PC-9 (cell line): ENCODE data around the gene HNRNPC. TPM values are rescaled to one million over a fixed set of nuclear protein-coding genes. Genes with fewer than 3 reads are reported as not detected.

ENCODE experiments used
- Bru-seq: library from RNA; stranded (reverse); fragments of 400-500 nt; gene quantifications from one replicate; lab custom pipeline; 2021; lab: Mats Ljungman, UMichigan
- BruChase-seq, 2 experiments: library from RNA; stranded (reverse); fragments of 400-500 nt; gene quantifications; one replicate each; lab custom pipeline; 2021; lab: Mats Ljungman, UMichigan
- BruUV-seq: library from RNA; stranded (reverse); fragments of 400-500 nt; replicated peaks from 2 replicates; lab custom pipeline; 2021; lab: Mats Ljungman, UMichigan
- CTCF ChIA-PET: fragments of 300-600 bp; sonication (Branson Sonifier 250); formaldehyde crosslinking; loops from one replicate; lab custom pipeline; 2022; ENCODE audit warnings: antibody characterized with exemption; lab: Charles Lee
- POLR2A ChIA-PET: fragments of 300-600 bp; sonication (Branson Sonifier 250); formaldehyde crosslinking; loops from one replicate; lab custom pipeline; 2022; ENCODE audit warnings: antibody characterized with exemption; ENCODE audit not compliant: unreplicated experiment; lab: Charles Lee
- DNase-seq, 2 experiments: peaks; one replicate each; pipeline versions ENCODE4 v3.0.0 to v3.0.0-alpha.2; 2015 to 2022; ENCODE audit warnings: mixed read lengths in 1 of 2
- H2AFZ ChIP-seq: fragments of 200-600 bp; sonication (generic); 2 replicates; pipeline ENCODE4 v1.8.1; 2017; ENCODE audit warnings: antibody characterized with exemption
- H3F3A ChIP-seq: fragments of 200-600 bp; sonication (generic); 2 replicates; pipeline ENCODE4 v1.8.1; 2017; ENCODE audit warnings: antibody characterized with exemption, mild to moderate bottlenecking, low read depth; ENCODE audit not compliant: insufficient read depth
- H3K27ac ChIP-seq: fragments of 200-600 bp; sonication (generic); 2 replicates; pipeline ENCODE4 v1.6.1; 2016; ENCODE audit warnings: mixed run types
- H3K27me3 ChIP-seq: fragments of 200-600 bp; sonication (generic); 2 replicates; pipeline ENCODE4 v1.6.1; 2016; ENCODE audit warnings: low read depth, mixed run types; ENCODE audit not compliant: insufficient read depth
- H3K36me3 ChIP-seq: fragments of 200-600 bp; sonication (generic); 2 replicates; pipeline ENCODE4 v1.6.1; 2016; ENCODE audit warnings: low read depth, mixed run types
- H3K4me1 ChIP-seq: fragments of 200-600 bp; sonication (generic); replicated peaks from 2 replicates; pipeline ENCODE4 v1.6.1; 2016; ENCODE audit warnings: mixed run types; ENCODE audit not compliant: insufficient read depth
- H3K4me2 ChIP-seq: fragments of 200-600 bp; sonication (generic); 2 replicates; pipeline ENCODE4 v1.6.1; 2017; ENCODE audit warnings: mixed run types
- H3K4me3 ChIP-seq: fragments of 200-600 bp; sonication (generic); 2 replicates; pipeline ENCODE4 v1.6.1; 2016; ENCODE audit warnings: mixed run types
- H3K79me2 ChIP-seq: fragments of 200-600 bp; sonication (generic); 2 replicates; pipeline ENCODE4 v1.6.1; 2017; ENCODE audit warnings: low read depth, mixed run types
- H3K9me2 ChIP-seq: fragments of 200-600 bp; sonication (generic); 2 replicates; pipeline ENCODE4 v1.8.1; 2017; ENCODE audit warnings: mild to moderate bottlenecking; ENCODE audit not compliant: insufficient read depth
- H3K9me3 ChIP-seq: fragments of 200-600 bp; sonication (generic); 2 replicates; pipeline ENCODE4 v1.8.1; 2016; ENCODE audit warnings: low read depth; ENCODE audit not compliant: insufficient read depth
- H4K20me1 ChIP-seq: fragments of 200-600 bp; sonication (generic); 2 replicates; pipeline ENCODE4 v1.8.1; 2017; ENCODE audit not compliant: insufficient read depth
- EZH2 ChIP-seq: fragments of 200-600 bp; sonication (generic); IDR thresholded peaks from 2 replicates; pipeline ENCODE4 v1.8.0; 2017; ENCODE audit warnings: antibody characterized with exemption, low read depth
- intact Hi-C: fragments of 100-400 bp; cut with micrococcal nuclease; formaldehyde crosslinking; loops from one replicate; pipeline ENCODE4 v1.10.0; 2022; ENCODE audit not compliant: unreplicated experiment
- long read RNA-seq: library from polyadenylated mRNA; stranded (forward); transcript quantifications from one replicate; pipeline ENCODE4 v2.0.0, GENCODE V29; 2022
- total RNA-seq: library from RNA; stranded (reverse); gene quantifications from 2 replicates; pipeline ENCODE4 v1.2.3, GENCODE V29; 2021
- TF ChIP-seq, protein P1 (sequence below): fragments of 200-600 bp; sonication (generic); conservative IDR thresholded peaks from 2 replicates; pipeline ENCODE4 v1.6.1; 2017; ENCODE audit warnings: mixed run types, antibody characterized with exemption, mild to moderate bottlenecking, moderate library complexity

The HNRNPC gene
- 486 and 550 TPM in 2 replicates for total RNA-seq
- Bru-seq, nascent RNA = percentile 99 among the genes with signal in this experiment
- BruChase-seq, experiment 1, labeled RNA remaining after a 2-hour chase = percentile 97 among the genes with signal in this experiment
- percentile 97 among the genes with signal in this experiment for BruChase-seq, experiment 2, labeled RNA remaining after a 6-hour chase
- long read RNA-seq, transcript HNRNPC-211 (9 exons, 1,784 nt) = minor isoform, 54 of 646 reads
- long read RNA-seq, transcript HNRNPC-205 (9 exons, 1,375 nt) = major isoform, 277 of 646 reads
- long read RNA-seq, transcript HNRNPC-230 (8 exons, 1,371 nt) = minor isoform, 50 of 646 reads
- long read RNA-seq, transcript HNRNPC-222 (9 exons, 1,658 nt) = minor isoform, 10 of 646 reads
- long read RNA-seq, partial matches to known transcripts = 65 of 646 reads
- long read RNA-seq, other reads (novel, unspliced or antisense) = 174 of 646 reads

DNA sequence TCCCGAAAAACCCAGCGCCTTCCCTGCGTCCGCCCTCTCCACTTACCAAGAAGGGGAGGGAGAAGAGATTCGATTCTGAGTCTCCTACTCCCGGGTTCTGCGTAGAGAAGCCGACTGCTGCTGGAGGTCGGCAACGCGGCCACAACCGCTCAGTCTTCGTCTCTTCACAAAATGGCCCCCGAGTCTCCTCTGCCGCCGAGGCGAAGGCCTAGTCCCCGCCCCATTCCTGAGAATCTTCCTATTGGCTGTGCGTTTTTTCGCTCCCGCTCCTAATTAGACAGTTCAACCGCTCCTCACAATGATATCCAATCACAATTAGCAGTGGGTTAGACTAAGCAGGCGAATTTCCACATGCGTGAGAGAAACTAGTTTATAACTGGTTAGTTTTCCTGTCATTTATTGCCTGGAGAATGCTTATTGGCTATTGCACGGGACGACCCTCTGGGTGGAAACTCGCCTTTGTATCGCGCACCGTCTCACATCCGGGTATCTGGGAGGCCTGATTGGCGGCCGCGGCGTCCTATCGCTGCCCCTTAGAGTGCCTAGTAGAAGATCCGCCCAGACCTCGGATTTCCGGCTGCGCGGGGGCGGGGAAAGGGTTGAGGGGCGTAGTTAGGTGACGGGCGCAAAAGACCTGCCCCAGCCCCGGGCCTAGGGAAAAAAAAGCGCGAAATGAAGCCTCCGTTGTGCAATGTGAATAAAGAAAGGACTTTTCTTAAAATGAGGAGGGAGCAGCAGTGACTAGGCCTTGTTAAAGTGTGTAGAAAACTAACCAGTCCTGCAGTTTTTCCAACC lies at the start of gene HNRNPC:
Gene HNRNPC, minus strand, starts transcription at position 191 of the 795 bp plus-strand sequence. CDS start 35,249 bp downstream, outside the sequence.
- Histone ChIP-seq H3F3A (peaks cover 40% of the 10 kb centered on the region), H4K20me1 (peaks cover 45% of the 10 kb centered on the region), H3K27me3 (no peaks in the 10 kb centered on the region), H3K36me3 (peaks cover 42% of the 10 kb centered on the region), H2AFZ (peak within 1 kb of the TSS; percentile 84), H3K4me1 (peaks cover 27% of the 10 kb centered on the region), H3K4me2 (peak within 1 kb of the TSS; percentile 100), H3K9me3 (no peaks in the 10 kb centered on the region), H3K9me2 (no peaks in the 10 kb centered on the region), H3K79me2 (peaks cover 48% of the 10 kb centered on the region), H3K27ac (peak within 1 kb of the TSS; percentile 81), H3K4me3 (peak within 1 kb of the TSS; percentile 94)
- intact Hi-C loops = loop anchor here (1.0 to 10.0 kb wide), 2 partner anchors 39 to 115 kb away; partner anchors contain the start of gene SUPT16H
- TF ChIP-seq, protein P1, sequence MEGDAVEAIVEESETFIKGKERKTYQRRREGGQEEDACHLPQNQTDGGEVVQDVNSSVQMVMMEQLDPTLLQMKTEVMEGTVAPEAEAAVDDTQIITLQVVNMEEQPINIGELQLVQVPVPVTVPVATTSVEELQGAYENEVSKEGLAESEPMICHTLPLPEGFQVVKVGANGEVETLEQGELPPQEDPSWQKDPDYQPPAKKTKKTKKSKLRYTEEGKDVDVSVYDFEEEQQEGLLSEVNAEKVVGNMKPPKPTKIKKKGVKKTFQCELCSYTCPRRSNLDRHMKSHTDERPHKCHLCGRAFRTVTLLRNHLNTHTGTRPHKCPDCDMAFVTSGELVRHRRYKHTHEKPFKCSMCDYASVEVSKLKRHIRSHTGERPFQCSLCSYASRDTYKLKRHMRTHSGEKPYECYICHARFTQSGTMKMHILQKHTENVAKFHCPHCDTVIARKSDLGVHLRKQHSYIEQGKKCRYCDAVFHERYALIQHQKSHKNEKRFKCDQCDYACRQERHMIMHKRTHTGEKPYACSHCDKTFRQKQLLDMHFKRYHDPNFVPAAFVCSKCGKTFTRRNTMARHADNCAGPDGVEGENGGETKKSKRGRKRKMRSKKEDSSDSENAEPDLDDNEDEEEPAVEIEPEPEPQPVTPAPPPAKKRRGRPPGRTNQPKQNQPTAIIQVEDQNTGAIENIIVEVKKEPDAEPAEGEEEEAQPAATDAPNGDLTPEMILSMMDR = no peak
- TF ChIP-seq EZH2 = no peak
- CTCF ChIA-PET = no interaction called here
- peak; percentile 99 to 100 for DNase-seq
- no TSS peak for BruUV-seq
- POLR2A ChIA-PET = no interaction called here

DNA sequence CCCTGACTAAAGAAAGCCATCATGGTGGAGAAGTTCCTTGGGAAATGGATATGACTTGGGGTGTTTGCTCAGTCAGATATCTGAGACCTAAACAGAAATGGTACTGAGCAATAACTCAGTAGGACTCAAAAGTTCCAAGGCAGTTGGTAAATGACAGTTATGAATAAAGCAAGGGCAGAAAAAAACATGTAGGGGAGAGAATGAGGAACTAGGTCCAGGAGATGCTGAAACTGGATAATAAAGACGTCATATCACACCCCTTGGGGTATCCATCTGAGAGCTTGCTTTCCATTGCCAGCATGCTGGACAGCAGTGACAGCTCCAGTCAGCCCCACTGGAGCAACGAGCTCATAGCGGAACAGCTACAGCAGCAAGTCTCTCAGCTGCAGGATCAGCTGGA lies 48.2 kb upstream of the HNRNPC start:
- H3K4me2 ChIP-seq = no peak overlapping the region
- no peak overlapping the region for H3K4me3 ChIP-seq
- no TSS peak for BruUV-seq
- ChIA-PET POLR2A (no interaction called here), CTCF (no interaction called here)
- DNase-seq = no peak
- no peak overlapping the region for H3K27ac ChIP-seq
- H3K9me3 ChIP-seq = no peaks in the 10 kb centered on the region
- no peaks in the 10 kb centered on the region for H4K20me1 ChIP-seq
- no peaks in the 10 kb centered on the region for H3K36me3 ChIP-seq
- no peaks in the 10 kb centered on the region for H3K9me2 ChIP-seq
- no peaks in the 10 kb centered on the region for H3F3A ChIP-seq
- no peaks in the 10 kb centered on the region for H3K27me3 ChIP-seq
- intact Hi-C loops = no loop called here
- TF ChIP-seq EZH2 = no peak
- TF ChIP-seq, protein P1 = no peak
- peaks cover 13% of the 10 kb centered on the region for H3K4me1 ChIP-seq
- H2AFZ ChIP-seq = no peak overlapping the region
- H3K79me2 ChIP-seq = no peaks in the 10 kb centered on the region

DNA sequence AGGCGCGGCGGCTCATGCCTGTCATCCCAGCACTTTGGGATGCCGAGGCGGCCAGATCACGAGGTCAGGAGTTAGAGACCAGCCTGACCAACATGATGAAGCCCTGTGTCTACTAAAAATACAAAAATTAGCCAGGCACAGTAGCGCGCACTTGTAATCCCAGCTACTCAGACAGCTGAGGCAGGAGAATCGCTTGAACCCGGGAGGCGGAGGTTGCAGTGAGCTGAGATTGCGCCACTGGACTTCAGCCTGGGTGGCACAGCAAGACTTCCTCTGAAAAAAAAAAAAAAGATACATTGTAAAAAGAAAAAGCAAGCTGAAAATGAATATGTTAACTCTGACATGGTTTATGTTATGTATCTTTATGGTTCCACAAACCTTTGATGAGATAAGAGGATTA lies 44.3 kb upstream of the HNRNPC start:
- TF ChIP-seq EZH2 = no peak
- TF ChIP-seq, protein P1 = no peak
- Histone ChIP-seq H3K4me3 (no peak overlapping the region), H3K9me3 (no peaks in the 10 kb centered on the region), H3F3A (peaks cover under 1% of the 10 kb centered on the region), H3K27ac (no peak overlapping the region), H3K4me2 (no peak overlapping the region), H2AFZ (no peak overlapping the region), H3K79me2 (no peaks in the 10 kb centered on the region), H3K36me3 (no peaks in the 10 kb centered on the region), H3K27me3 (no peaks in the 10 kb centered on the region), H3K9me2 (no peaks in the 10 kb centered on the region), H3K4me1 (no peaks in the 10 kb centered on the region; the same call in 1 of the 2 replicates), H4K20me1 (no peaks in the 10 kb centered on the region)
- ChIA-PET POLR2A (no interaction called here), CTCF (no interaction called here)
- intact Hi-C loops = no loop called here
- no TSS peak for BruUV-seq
- no peak for DNase-seq
